Measurements from ENCODE around the gene RNF208. TPM values are rescaled to one million over a fixed set of nuclear protein-coding genes. Genes with fewer than 3 reads are reported as not detected.
A peak's percentile ranks its signal among the peaks of the same experiment; 100 is the strongest.

Gene RNF208
- total RNA-seq, 1 donor = not detected

GRCh38 chr9:137242269-137243203, 20.5 kb upstream of the RNF208 start:
- DNase-seq (ENCODE audit: insufficient read length, low spot score, missing footprints) = peak; percentile 80
- no peaks in the 10 kb centered on the region for H3K9me3 ChIP-seq (ENCODE audit: low read depth, low read length)
- H3K4me1 ChIP-seq (ENCODE audit: insufficient read depth, low read length) = peaks cover 8% of the 10 kb centered on the region
- H3K27me3 ChIP-seq (ENCODE audit: insufficient read depth, low read length) = no peaks in the 10 kb centered on the region
- peaks cover 39% of the 10 kb centered on the region for H3K79me2 ChIP-seq (ENCODE audit: insufficient read depth, low read length)
- H4K20me1 ChIP-seq (ENCODE audit: insufficient read depth, low read length) = peaks cover 31% of the 10 kb centered on the region
- peak overlapping the region; percentile 88 for H3K4me2 ChIP-seq (ENCODE audit: insufficient read depth, low read length)
- peaks cover 20% of the 10 kb centered on the region for H3K36me3 ChIP-seq (ENCODE audit: insufficient read depth, low read length)
- peak overlapping the region; percentile 89 for H3K4me3 ChIP-seq (ENCODE audit: insufficient read depth, low read length)
- H2AFZ ChIP-seq (ENCODE audit: low read length) = no peak overlapping the region
- H3K27ac ChIP-seq (ENCODE audit: low read depth, low read length) = peak overlapping the region; percentile 34
- TF ChIP-seq CTCF (IDR thresholded peaks at IDR 0.05; ENCODE audit: extremely low read depth, low read depth, low read length) = no peak

- Histone ChIP-seq H3K27ac (ENCODE audit: low read depth, low read length) (peak overlapping the region; percentile 34), H3K9me3 (ENCODE audit: low read depth, low read length) (no peaks in the 10 kb centered on the region)
Observed at GRCh38 chr9:137241490-137242268, 19.6 kb upstream of the RNF208 start.

GRCh38 chr9:137240841-137241489, 18.9 kb upstream of the RNF208 start, which contains the start of gene TUBB4B:
Gene TUBB4B, plus strand, starts transcription at chr9:137241287. Its CDS starts 74 bp downstream, at chr9:137241361.
- peaks cover 43% of the 10 kb centered on the region for H3K79me2 ChIP-seq (ENCODE audit: insufficient read depth, low read length)
- H3K27me3 ChIP-seq (ENCODE audit: insufficient read depth, low read length) = no peaks in the 10 kb centered on the region
- H3K36me3 ChIP-seq (ENCODE audit: insufficient read depth, low read length) = peaks cover 20% of the 10 kb centered on the region
- peak within 1 kb of the TSS; percentile 89 for H3K4me3 ChIP-seq (ENCODE audit: insufficient read depth, low read length)
- H3K27ac ChIP-seq (ENCODE audit: low read depth, low read length) = peak within 1 kb of the TSS; percentile 82
- H2AFZ ChIP-seq (ENCODE audit: low read length) = peak within 1 kb of the TSS; percentile 72
- peaks cover 11% of the 10 kb centered on the region for H3K4me1 ChIP-seq (ENCODE audit: insufficient read depth, low read length)
- peak; percentile 100 for DNase-seq (ENCODE audit: insufficient read length, low spot score, missing footprints)
- H4K20me1 ChIP-seq (ENCODE audit: insufficient read depth, low read length) = peaks cover 40% of the 10 kb centered on the region
- no peak for TF ChIP-seq CTCF (IDR thresholded peaks at IDR 0.05; ENCODE audit: extremely low read depth, low read depth, low read length)
- H3K9me3 ChIP-seq (ENCODE audit: low read depth, low read length) = no peaks in the 10 kb centered on the region
- H3K4me2 ChIP-seq (ENCODE audit: insufficient read depth, low read length) = peak within 1 kb of the TSS; percentile 92

More at GRCh38 chr9:137241490-137242268, 19.6 kb upstream of the RNF208 start:
- Histone ChIP-seq H3K4me2 (ENCODE audit: insufficient read depth, low read length) (peak overlapping the region; percentile 88), H3K36me3 (ENCODE audit: insufficient read depth, low read length) (peaks cover 20% of the 10 kb centered on the region), H3K4me3 (ENCODE audit: insufficient read depth, low read length) (peak overlapping the region; percentile 89), H3K79me2 (ENCODE audit: insufficient read depth, low read length) (peaks cover 43% of the 10 kb centered on the region), H3K4me1 (ENCODE audit: insufficient read depth, low read length) (peaks cover 9% of the 10 kb centered on the region), H4K20me1 (ENCODE audit: insufficient read depth, low read length) (peaks cover 35% of the 10 kb centered on the region), H2AFZ (ENCODE audit: low read length) (no peak overlapping the region), H3K27me3 (ENCODE audit: insufficient read depth, low read length) (no peaks in the 10 kb centered on the region)
- TF ChIP-seq CTCF (IDR thresholded peaks at IDR 0.05; ENCODE audit: extremely low read depth, low read depth, low read length) = no peak
- DNase-seq (ENCODE audit: insufficient read length, low spot score, missing footprints) = peak; percentile 99
